ENCODE measurements around the gene GOLGA7B. TPM values are rescaled to one million over a fixed set of nuclear protein-coding genes. Genes with fewer than 3 reads are reported as not detected.
A peak's percentile ranks its signal among the peaks of the same experiment; 100 is the strongest.

GOLGA7B gene
- total and polyA plus RNA-seq, 9 of the 15 experiments (the other 6 are each of a cell fraction or from before 2014, with no cell fraction given), result 0.03 to 0.07 (median 0.04) TPM; not detected in 3

GRCh38 chr10:97869091-97870042, 19.7 kb downstream of the GOLGA7B start (continued):
- no peak for TF ChIP-seq CEBPZ (IDR thresholded peaks at IDR 0.05; ENCODE audit: borderline replicate concordance, low read depth, low read length)
- TF ChIP-seq ELF1 (tag; IDR thresholded peaks at IDR 0.05), result 0 out of 2 replicates have a peak, but pooled peaks have one; percentile 10
- peak; percentile 86 for TF ChIP-seq MAX (CRISPR knock-in tag; IDR thresholded peaks at IDR 0.05)
- peak; percentile 74; the same call in 1 of the 2 replicates for TF ChIP-seq ETV5 (CRISPR knock-in tag; IDR thresholded peaks at IDR 0.05; ENCODE audit: low read depth)
- TF ChIP-seq CTCF (IDR thresholded peaks at IDR 0.05 in 2 of 3, conservative IDR thresholded peaks at IDR 0.05 in 1 of 3; ENCODE audit: insufficient read depth in 2 of 3, low read depth in 1 of 3, low read length in 3 of 3), result peak; percentile 81 to 97 (median 96)
- TF ChIP-seq, protein P1, sequence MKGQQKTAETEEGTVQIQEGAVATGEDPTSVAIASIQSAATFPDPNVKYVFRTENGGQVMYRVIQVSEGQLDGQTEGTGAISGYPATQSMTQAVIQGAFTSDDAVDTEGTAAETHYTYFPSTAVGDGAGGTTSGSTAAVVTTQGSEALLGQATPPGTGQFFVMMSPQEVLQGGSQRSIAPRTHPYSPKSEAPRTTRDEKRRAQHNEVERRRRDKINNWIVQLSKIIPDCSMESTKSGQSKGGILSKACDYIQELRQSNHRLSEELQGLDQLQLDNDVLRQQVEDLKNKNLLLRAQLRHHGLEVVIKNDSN (CRISPR knock-in tag; IDR thresholded peaks at IDR 0.05), result 0 out of 2 replicates have a peak, but pooled peaks have one; percentile 21
- TF ChIP-seq TCF7L2 (IDR thresholded peaks at IDR 0.05; ENCODE audit: low read depth, low read length), result no peak
- TF ChIP-seq TFAP4 (CRISPR knock-in tag; IDR thresholded peaks at IDR 0.05; ENCODE audit: borderline replicate concordance), result peak; percentile 50; the same call in 1 of the 2 replicates
- no peak for TF ChIP-seq ZNF140 (CRISPR knock-in tag; IDR thresholded peaks at IDR 0.05)
- TF ChIP-seq MYC (IDR thresholded peaks at IDR 0.05; ENCODE audit: low read depth, low read length), result peak; percentile 41; the same call in 1 of the 2 replicates
- TF ChIP-seq MYC (CRISPR knock-in tag; IDR thresholded peaks at IDR 0.05; ENCODE audit: borderline replicate concordance, low read depth), result no peak
- peak; percentile 66 for TF ChIP-seq L3MBTL2 (IDR thresholded peaks at IDR 0.05)
- peak; percentile 93 to 95 for TF ChIP-seq RAD21 (CRISPR knock-in tag; conservative IDR thresholded peaks at IDR 0.05 in 1 of 2, IDR thresholded peaks at IDR 0.05 in 1 of 2)
- no peak for TF ChIP-seq ZNF436 (CRISPR knock-in tag; IDR thresholded peaks at IDR 0.05)
- TF ChIP-seq RB1 (IDR thresholded peaks at IDR 0.05; ENCODE audit: low read depth), result 0 out of 2 replicates have a peak, but pooled peaks have one; percentile 26
- peak; percentile 53 to 55; a peak in 1 of 4 replicates for TF ChIP-seq MAZ (CRISPR knock-in tag; conservative IDR thresholded peaks at IDR 0.05 in 1 of 2, IDR thresholded peaks at IDR 0.05 in 1 of 2)
- peak; percentile 85 for TF ChIP-seq SMC3 (conservative IDR thresholded peaks at IDR 0.05; ENCODE audit: insufficient read depth, low read depth, low read length)
- no peak for TF ChIP-seq ZNF212 (CRISPR knock-in tag; IDR thresholded peaks at IDR 0.05)

Measured in K562 (cell line).